ENCODE results near the gene FGGY.

Gene FGGY

GRCh38 chr1:59322394-59322793 is 25.5 kb downstream of the FGGY start:
- DNase-seq: no peak
- H3K9me3 ChIP-seq (ENCODE audit: severe bottlenecking): peaks cover 3% of the 10 kb centered on the region
- no peaks in the 10 kb centered on the region for H3K36me3 ChIP-seq
- no peak overlapping the region for H3K4me3 ChIP-seq (ENCODE audit: low read depth, low read length)
- TF ChIP-seq, protein P1, sequence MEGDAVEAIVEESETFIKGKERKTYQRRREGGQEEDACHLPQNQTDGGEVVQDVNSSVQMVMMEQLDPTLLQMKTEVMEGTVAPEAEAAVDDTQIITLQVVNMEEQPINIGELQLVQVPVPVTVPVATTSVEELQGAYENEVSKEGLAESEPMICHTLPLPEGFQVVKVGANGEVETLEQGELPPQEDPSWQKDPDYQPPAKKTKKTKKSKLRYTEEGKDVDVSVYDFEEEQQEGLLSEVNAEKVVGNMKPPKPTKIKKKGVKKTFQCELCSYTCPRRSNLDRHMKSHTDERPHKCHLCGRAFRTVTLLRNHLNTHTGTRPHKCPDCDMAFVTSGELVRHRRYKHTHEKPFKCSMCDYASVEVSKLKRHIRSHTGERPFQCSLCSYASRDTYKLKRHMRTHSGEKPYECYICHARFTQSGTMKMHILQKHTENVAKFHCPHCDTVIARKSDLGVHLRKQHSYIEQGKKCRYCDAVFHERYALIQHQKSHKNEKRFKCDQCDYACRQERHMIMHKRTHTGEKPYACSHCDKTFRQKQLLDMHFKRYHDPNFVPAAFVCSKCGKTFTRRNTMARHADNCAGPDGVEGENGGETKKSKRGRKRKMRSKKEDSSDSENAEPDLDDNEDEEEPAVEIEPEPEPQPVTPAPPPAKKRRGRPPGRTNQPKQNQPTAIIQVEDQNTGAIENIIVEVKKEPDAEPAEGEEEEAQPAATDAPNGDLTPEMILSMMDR (IDR thresholded peaks at IDR 0.05; ENCODE audit: low read depth, low read length): no peak
- no peak overlapping the region for H3K27ac ChIP-seq
- H3K27me3 ChIP-seq (ENCODE audit: insufficient read depth, low read depth, severe bottlenecking): no peaks in the 10 kb centered on the region

- no peak for DNase-seq
- peaks cover 3% of the 10 kb centered on the region for H3K9me3 ChIP-seq (ENCODE audit: severe bottlenecking)
- H3K36me3 ChIP-seq: no peaks in the 10 kb centered on the region
- TF ChIP-seq, protein P1 (IDR thresholded peaks at IDR 0.05; ENCODE audit: low read depth, low read length): no peak
- no peaks in the 10 kb centered on the region for H3K27me3 ChIP-seq (ENCODE audit: insufficient read depth, low read depth, severe bottlenecking)
- no peak overlapping the region for H3K4me3 ChIP-seq (ENCODE audit: low read depth, low read length)
- 0 out of 2 replicates have a peak overlapping the region, but pooled peaks have one; percentile 4 for H3K27ac ChIP-seq
Observed at GRCh38 chr1:59322814-59323213, 25.9 kb downstream of the FGGY start.

GRCh38 chr1:59323879-59324278 is 27.0 kb downstream of the FGGY start:
- no peak overlapping the region for H3K4me3 ChIP-seq (ENCODE audit: low read depth, low read length)
- no peak overlapping the region for H3K27ac ChIP-seq
- TF ChIP-seq, protein P1 (IDR thresholded peaks at IDR 0.05; ENCODE audit: low read depth, low read length): no peak
- H3K36me3 ChIP-seq: no peaks in the 10 kb centered on the region
- DNase-seq: no peak
- H3K27me3 ChIP-seq (ENCODE audit: insufficient read depth, low read depth, severe bottlenecking): no peaks in the 10 kb centered on the region
- H3K9me3 ChIP-seq (ENCODE audit: severe bottlenecking): peaks cover 3% of the 10 kb centered on the region

- Histone ChIP-seq H3K27ac (no peak overlapping the region), H3K36me3 (no peaks in the 10 kb centered on the region), H3K27me3 (ENCODE audit: insufficient read depth, low read depth, severe bottlenecking) (no peaks in the 10 kb centered on the region), H3K4me3 (ENCODE audit: low read depth, low read length) (no peak overlapping the region), H3K9me3 (ENCODE audit: severe bottlenecking) (peaks cover 3% of the 10 kb centered on the region)
- TF ChIP-seq, protein P1 (IDR thresholded peaks at IDR 0.05; ENCODE audit: low read depth, low read length): no peak
- DNase-seq: no peak
Observed at GRCh38 chr1:59328353-59328752, 31.5 kb downstream of the FGGY start.

DNA sequence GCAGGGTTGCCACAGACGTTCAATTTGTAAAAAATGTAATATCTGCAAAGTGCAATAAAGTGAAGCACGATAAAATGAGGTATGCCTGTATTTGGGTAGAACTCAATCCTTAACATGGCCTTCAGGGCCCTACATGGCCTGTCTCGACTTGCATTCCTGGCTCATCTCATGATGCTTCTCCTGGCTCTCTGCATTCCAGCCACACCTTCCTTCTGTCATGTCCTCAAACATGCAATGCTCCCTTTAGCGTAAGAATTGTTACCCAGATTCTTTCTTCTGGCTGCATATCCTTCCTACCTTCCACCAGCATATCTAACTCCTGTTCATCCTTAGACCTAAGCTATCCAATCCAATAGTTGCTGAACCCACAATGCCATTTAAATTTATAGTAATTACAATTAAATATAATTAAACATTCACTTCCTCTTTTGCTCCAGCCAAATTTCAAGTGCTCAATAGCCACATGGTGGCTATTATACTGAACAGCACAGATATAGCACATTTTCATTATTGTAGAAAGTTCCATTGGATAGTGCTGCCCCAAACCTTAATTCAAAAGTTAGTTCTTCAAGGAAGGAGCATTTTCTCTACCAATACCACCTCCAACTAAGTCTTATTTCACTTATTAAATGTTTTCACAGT is 32.6 kb downstream of the FGGY start:
- no peak for DNase-seq
- Histone ChIP-seq H3K36me3 (no peaks in the 10 kb centered on the region), H3K27ac (no peak overlapping the region), H3K27me3 (ENCODE audit: insufficient read depth, low read depth, severe bottlenecking) (no peaks in the 10 kb centered on the region), H3K4me3 (ENCODE audit: low read depth, low read length) (no peak overlapping the region), H3K9me3 (ENCODE audit: severe bottlenecking) (peaks cover 3% of the 10 kb centered on the region)
- TF ChIP-seq, protein P1 (IDR thresholded peaks at IDR 0.05; ENCODE audit: low read depth, low read length): no peak
